Psoas muscle (tissue), 8 donors: Measurements from ENCODE around the gene ACTR6. TPM values are rescaled to one million over a fixed set of nuclear protein-coding genes. Genes with fewer than 3 reads are reported as not detected.

ENCODE experiments used
- ATAC-seq, 4 donors: fragments of 200-7000 bp; cut with Tn5 transposase; one replicate each; pipeline ENCODE4 v1.9.1; 2020; ENCODE audit warnings: moderate library complexity in 3 of 4, mild to moderate bottlenecking in 2 of 4
- DNase-seq, 2 donors: peaks; one replicate each; pipeline ENCODE4 v3.0.0-alpha.2; 2020
- H3K27ac ChIP-seq: fragments of 200-600 bp; one replicate; pipeline ENCODE4 v1.8.0; 2022
- H3K27me3 ChIP-seq, 3 donors: fragments of 200-600 bp in 1 of 3; one replicate each; pipeline versions ENCODE4 v1.6.1 to v1.8.0; 2013 to 2022; ENCODE audit warnings: low read length in 2 of 3, mild to moderate bottlenecking in 2 of 3, moderate library complexity in 1 of 3; ENCODE audit not compliant: insufficient read depth in 3 of 3
- H3K36me3 ChIP-seq, 2 donors: fragments of 200-600 bp in 1 of 2; one replicate each; pipeline versions ENCODE4 v1.6.1 to v1.8.0; 2013 to 2022; ENCODE audit warnings: low read depth in 1 of 2, mild to moderate bottlenecking in 1 of 2, moderate library complexity in 1 of 2; ENCODE audit not compliant: insufficient read depth in 1 of 2
- H3K4me1 ChIP-seq: fragments of 200-600 bp; one replicate; pipeline ENCODE4 v1.8.0; 2022
- H3K4me3 ChIP-seq: fragments of 200-600 bp; one replicate; pipeline ENCODE4 v1.8.0; 2022; ENCODE audit warnings: mild to moderate bottlenecking
- H3K9me3 ChIP-seq: fragments of 200-600 bp; one replicate; pipeline ENCODE4 v1.8.0; 2022
- WGBS, 3 donors: extraction: QIAGEN DNeasy Blood & Tissue Kit; methylation state at CpG; one replicate each; pipeline versions ENCODE4 v1.1.6 to v1.1.7; 2013; 5-methylcytosine and 5-hydroxymethylcytosine counted together
- intact Hi-C, 2 donors: fragments of 100-400 bp; cut with DNase I; formaldehyde crosslinking; loops; one replicate each; pipeline versions ENCODE4 v1.11.0 to v1.14.2; 2022
- polyA plus RNA-seq, 3 donors: library from polyadenylated mRNA; stranded (reverse); fragments of 200-250 nt; gene quantifications; one replicate each; pipeline ENCODE4 v1.2.3, GENCODE V29; 2013
- total RNA-seq, 4 donors: library from RNA; stranded (reverse); fragmentation: NEBNext Ultra II Directional in 2 of 4; extraction: Animal tissue kit (Norgen Biotek cat#: 25700) in 2 of 4; gene quantifications; one replicate each; pipeline versions ENCODE4 v1.2.1 to v1.2.4, GENCODE V29; 2021 to 2023
- TF ChIP-seq, protein P1 (sequence below): fragments of 200-600 bp; IDR thresholded peaks from one replicate; pipeline ENCODE4 v1.8.0; 2022; ENCODE audit warnings: antibody characterized with exemption
- donor health status: healthy with polysubstance abuse.
- donor health status: DM: no; HTN: no; CAD: no; lungs with moderate emphysema.
- donor health status: Bipolar disorder and iron deficiency.
- donor health status: healthy.
- donor health status: DM: yes; HTN: yes; CAD: no.
- donor health status: DM: no; HTN: no; CAD: no.
- donor health status: DM: no; HTN: no; CAD: no.
- donor health status: DM: yes; HTN: yes; CAD: no.

The ACTR6 gene
- total and polyA plus RNA-seq, 7 donors, result 11.5 to 31.7 (median 17.1) TPM

DNA sequence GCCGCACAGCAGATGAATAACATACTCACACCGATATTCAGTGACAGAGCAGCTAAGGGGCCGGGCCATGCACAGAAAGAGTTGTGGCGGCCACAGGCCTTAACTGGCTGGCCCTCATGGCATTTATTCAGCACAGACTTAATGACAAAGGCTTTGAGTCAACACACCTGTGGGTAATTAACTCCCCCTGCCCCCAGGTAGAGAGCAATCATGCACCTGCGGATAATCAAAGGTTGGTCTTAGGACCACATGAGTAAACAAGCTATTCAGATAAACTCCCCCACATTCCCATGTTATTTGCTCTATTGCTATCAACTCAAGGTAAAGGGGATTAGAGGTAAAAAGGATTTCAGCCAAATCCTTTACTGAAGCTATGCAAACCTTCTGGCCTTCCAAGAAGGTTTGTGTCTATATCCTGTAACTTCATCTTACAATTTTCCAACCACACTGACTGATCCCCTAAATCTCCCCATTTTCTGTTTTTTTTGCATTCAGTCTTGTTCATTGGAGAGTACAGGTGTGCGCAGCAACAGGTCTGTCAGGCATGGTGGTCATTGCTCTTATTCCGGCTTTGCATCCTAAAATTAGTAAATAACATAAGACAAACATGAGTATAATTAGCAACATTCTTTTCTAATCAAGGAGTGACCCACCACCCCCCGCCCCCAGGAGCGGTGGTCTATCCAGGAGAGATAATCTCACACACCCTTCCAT is 41.1 kb upstream of the ACTR6 start:
- DNase-seq (no peak), ATAC-seq (no peak)
- Histone ChIP-seq H3K27ac (no peak overlapping the region), H3K4me3 (no peak overlapping the region), H3K27me3 (no peaks in the 10 kb centered on the region), H3K4me1 (peaks cover 5% of the 10 kb centered on the region), H3K9me3 (no peaks in the 10 kb centered on the region), H3K36me3 (no peaks in the 10 kb centered on the region)
- WGBS, 3 donors, result 95 to 97% (median 96%) methylated on average over 9 of the region's 9 CpGs
- intact Hi-C loops, result loop anchor here in 1 of 2 donors (5.0 kb wide), 1 partner anchor 33 kb away; no protein-coding TSS in a partner anchor
- TF ChIP-seq, protein P1, sequence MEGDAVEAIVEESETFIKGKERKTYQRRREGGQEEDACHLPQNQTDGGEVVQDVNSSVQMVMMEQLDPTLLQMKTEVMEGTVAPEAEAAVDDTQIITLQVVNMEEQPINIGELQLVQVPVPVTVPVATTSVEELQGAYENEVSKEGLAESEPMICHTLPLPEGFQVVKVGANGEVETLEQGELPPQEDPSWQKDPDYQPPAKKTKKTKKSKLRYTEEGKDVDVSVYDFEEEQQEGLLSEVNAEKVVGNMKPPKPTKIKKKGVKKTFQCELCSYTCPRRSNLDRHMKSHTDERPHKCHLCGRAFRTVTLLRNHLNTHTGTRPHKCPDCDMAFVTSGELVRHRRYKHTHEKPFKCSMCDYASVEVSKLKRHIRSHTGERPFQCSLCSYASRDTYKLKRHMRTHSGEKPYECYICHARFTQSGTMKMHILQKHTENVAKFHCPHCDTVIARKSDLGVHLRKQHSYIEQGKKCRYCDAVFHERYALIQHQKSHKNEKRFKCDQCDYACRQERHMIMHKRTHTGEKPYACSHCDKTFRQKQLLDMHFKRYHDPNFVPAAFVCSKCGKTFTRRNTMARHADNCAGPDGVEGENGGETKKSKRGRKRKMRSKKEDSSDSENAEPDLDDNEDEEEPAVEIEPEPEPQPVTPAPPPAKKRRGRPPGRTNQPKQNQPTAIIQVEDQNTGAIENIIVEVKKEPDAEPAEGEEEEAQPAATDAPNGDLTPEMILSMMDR, result no peak

DNA sequence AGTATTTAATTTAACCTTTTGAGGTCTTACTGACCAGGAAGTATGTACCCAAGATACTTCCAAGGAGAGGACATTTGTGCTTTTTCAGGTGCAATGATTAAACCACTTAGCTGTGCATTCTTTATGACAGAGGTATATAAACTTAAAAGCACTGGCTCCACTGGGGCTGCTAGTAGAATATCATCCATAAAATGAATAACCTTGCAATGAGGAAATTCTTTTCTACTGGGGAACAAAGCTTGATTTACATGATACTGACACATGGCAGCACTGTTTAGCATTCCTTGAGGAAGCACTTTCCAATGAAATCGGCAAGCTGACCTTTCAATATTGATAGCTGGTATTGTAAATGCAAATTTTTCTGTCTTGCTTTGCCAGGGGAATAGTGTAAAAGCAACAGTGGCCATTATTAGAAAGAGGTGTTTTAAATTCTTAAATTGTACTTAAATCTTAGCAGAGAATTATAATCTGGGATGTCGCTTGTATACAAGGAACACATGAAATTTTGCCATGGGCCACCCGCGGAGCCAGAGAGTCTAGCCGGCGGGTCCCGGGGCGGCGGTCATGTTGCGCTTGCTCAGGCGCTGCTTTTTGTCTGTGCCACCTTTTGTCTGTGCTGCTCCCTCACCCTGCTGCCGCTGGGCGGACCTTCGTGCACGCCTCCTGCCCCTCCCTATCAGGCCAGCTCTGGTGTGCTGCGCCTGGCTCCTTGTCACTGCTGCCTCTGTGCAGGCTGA is 37.0 kb upstream of the ACTR6 start:
- TF ChIP-seq, protein P1, result peak; percentile 17
- DNase-seq, result peak; percentile 73 to 84
- ATAC-seq, result peak; percentile 88 to 100 (median 98)
- peaks cover 5% of the 10 kb centered on the region for H3K4me1 ChIP-seq
- no peaks in the 10 kb centered on the region for H3K36me3 ChIP-seq
- no peaks in the 10 kb centered on the region for H3K27me3 ChIP-seq
- H3K4me3 ChIP-seq, result peak overlapping the region; percentile 54
- no peaks in the 10 kb centered on the region for H3K9me3 ChIP-seq
- WGBS, 3 donors, result 2% methylated on average over 16 of the region's 16 CpGs
- no peak overlapping the region for H3K27ac ChIP-seq
- intact Hi-C loops, result no loop called here

DNA sequence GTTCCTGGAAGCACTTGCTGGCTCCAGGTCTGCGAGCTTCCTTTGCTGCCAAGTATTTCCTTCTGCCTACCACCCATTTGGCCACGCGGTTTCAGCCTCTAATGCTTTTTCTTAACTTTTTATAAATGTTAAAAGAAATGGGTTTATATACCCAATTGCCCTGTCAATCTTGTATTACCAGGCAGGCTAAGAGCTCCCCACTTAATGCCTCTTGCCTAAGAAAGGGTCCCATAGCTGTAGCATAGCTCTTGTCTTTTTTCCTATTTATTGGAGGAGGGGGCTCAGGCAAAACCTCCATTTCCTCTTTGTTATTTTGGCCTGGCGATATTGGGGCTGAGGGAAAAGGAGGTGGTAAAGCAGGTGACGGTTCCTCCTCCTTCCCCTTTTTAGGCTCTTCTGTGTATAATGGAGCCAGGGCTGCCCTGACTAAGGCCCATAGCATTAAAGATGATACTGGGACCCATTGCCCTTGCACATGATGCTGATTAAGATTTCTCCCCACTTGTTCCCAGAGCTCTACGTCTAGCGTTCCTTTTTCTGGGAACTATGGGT is 36.4 kb upstream of the ACTR6 start:
- Histone ChIP-seq H3K27ac (no peak overlapping the region), H3K36me3 (no peaks in the 10 kb centered on the region), H3K27me3 (no peaks in the 10 kb centered on the region), H3K4me3 (peak overlapping the region; percentile 54), H3K4me1 (peaks cover 5% of the 10 kb centered on the region), H3K9me3 (no peaks in the 10 kb centered on the region)
- DNase-seq (no peak), ATAC-seq (no peak)
- intact Hi-C loops, result no loop called here
- 48 to 53% (median 49%) methylated on average over 7 of the region's 7 CpGs for WGBS, 3 donors
- TF ChIP-seq, protein P1, result no peak

DNA sequence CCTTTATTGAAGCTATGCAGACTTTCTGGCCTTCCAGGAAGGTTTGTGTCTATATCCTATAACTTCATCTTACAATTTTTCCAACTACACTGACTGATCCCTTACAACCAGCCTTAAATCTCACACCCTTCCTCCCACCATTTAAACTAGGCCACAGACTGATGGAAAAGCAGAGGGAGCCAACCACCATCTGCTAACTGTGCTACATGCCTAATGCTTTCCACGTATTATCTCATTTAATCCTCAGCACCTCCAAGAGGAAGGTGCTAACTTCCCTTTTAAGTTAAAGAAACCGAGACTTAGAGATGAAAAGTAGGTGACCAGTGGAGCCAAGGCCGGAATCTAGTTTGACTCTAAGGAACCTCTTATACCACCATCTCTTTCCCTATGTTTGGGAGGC is 35.3 kb upstream of the ACTR6 start:
- TF ChIP-seq, protein P1, result no peak
- ATAC-seq, result no peak
- Histone ChIP-seq H3K27me3 (no peaks in the 10 kb centered on the region), H3K4me3 (no peak overlapping the region), H3K4me1 (peaks cover 5% of the 10 kb centered on the region), H3K27ac (no peak overlapping the region), H3K36me3 (no peaks in the 10 kb centered on the region), H3K9me3 (no peaks in the 10 kb centered on the region)
- 94 to 97% (median 95%) methylated on average over 3 of the region's 3 CpGs for WGBS, 3 donors
- DNase-seq, result no peak
- intact Hi-C loops, result no loop called here
